ENCODE measurements around the gene KIF6. TPM values are rescaled to one million over a fixed set of nuclear protein-coding genes. Genes with fewer than 3 reads are reported as not detected.
A peak's percentile ranks its signal among the peaks of the same experiment; 100 is the strongest.

Gene KIF6
- total and polyA plus RNA-seq, 4 experiments from 2014 or later: not detected

GRCh38 chr6:39312912-39313525, 412.2 kb downstream of the KIF6 start:
- ChIA-PET POLR2A (ENCODE audit: partially characterized antibody) (no interaction called here), CTCF (ENCODE audit: partially characterized antibody) (interaction anchor here (1.0 kb wide), 1 partner anchor 153 kb away, joined by 3 read pairs; no protein-coding TSS in a partner anchor)
- H3K27me3 ChIP-seq (ENCODE audit: insufficient read depth, low read length): peaks cover 14% of the 10 kb centered on the region
- DNase-seq: no peak
- Mint-ChIP-seq H3K9me3 (no peaks in the 10 kb centered on the region), H3K4me3 (peak overlapping the region in 4 of 8 donors; percentile 29 to 34 (median 32)), H3K27ac (no peak overlapping the region), H3K36me3 (no peaks in the 10 kb centered on the region), H3K4me1 (peaks cover 0 to 13% (median 2%) of the 10 kb centered on the region in 4 donors), H3K27me3 (peaks cover 26 to 39% of the 10 kb centered on the region in 2 donors)
- no peak overlapping the region for H3K4me3 ChIP-seq (ENCODE audit: low read length in 2 of 2)
- H3K36me3 ChIP-seq (ENCODE audit: insufficient read depth, low read length): no peaks in the 10 kb centered on the region
- no peaks in the 10 kb centered on the region for H3K4me1 ChIP-seq (ENCODE audit: insufficient read depth, low read length)
- no peak overlapping the region for H3K27ac ChIP-seq (ENCODE audit: low read depth, low read length)
- no peaks in the 10 kb centered on the region for H3K9me3 ChIP-seq (ENCODE audit: control insufficient read depth in 1 of 2, low read length in 2 of 2)
- intact Hi-C loops (cut with micrococcal nuclease): no loop called here

GRCh38 chr6:39310542-39310941, 414.7 kb downstream of the KIF6 start:
- peaks cover 0 to 13% (median 2%) of the 10 kb centered on the region in 4 donors for H3K4me1 Mint-ChIP-seq
- intact Hi-C loops (cut with micrococcal nuclease): loop anchor here (1.0 kb wide), 2 partner anchors 144 to 438 kb away; no protein-coding TSS in a partner anchor

GRCh38 chr6:39309942-39310531, 415.2 kb downstream of the KIF6 start:
- peaks cover 14% of the 10 kb centered on the region for H3K27me3 ChIP-seq (ENCODE audit: insufficient read depth, low read length)
- POLR2A ChIA-PET (ENCODE audit: partially characterized antibody): no interaction called here
- H3K36me3 ChIP-seq (ENCODE audit: insufficient read depth, low read length): no peaks in the 10 kb centered on the region
- H3K9me3 ChIP-seq (ENCODE audit: control insufficient read depth in 1 of 2, low read length in 2 of 2): no peaks in the 10 kb centered on the region
- CTCF ChIA-PET (ENCODE audit: partially characterized antibody): interaction anchor here (0.6 to 9.7 kb wide), 17 partner anchors 9 to 437 kb away, joined by 3 to 146 read pairs (median 4); partner anchors contain the start of gene KCNK5
- peaks cover 0 to 13% (median 2%) of the 10 kb centered on the region in 4 donors for H3K4me1 Mint-ChIP-seq
- H3K9me3 Mint-ChIP-seq: no peaks in the 10 kb centered on the region
- H3K4me3 Mint-ChIP-seq: no peak overlapping the region
- H3K27ac Mint-ChIP-seq: no peak overlapping the region
- no peak overlapping the region for H3K27ac ChIP-seq (ENCODE audit: low read depth, low read length)
- intact Hi-C loops (cut with micrococcal nuclease): loop anchor here (1.0 kb wide), 2 partner anchors 144 to 438 kb away; no protein-coding TSS in a partner anchor
- H3K36me3 Mint-ChIP-seq: no peaks in the 10 kb centered on the region
- peaks cover 20 to 24% of the 10 kb centered on the region in 2 donors for H3K27me3 Mint-ChIP-seq
- DNase-seq: peak; percentile 22 to 53 (median 35)
- no peak overlapping the region for H3K4me3 ChIP-seq (ENCODE audit: low read length in 2 of 2)
- H3K4me1 ChIP-seq (ENCODE audit: insufficient read depth, low read length): no peaks in the 10 kb centered on the region

More at GRCh38 chr6:39310542-39310941, 414.7 kb downstream of the KIF6 start:
- ChIA-PET CTCF (ENCODE audit: partially characterized antibody) (interaction anchor here (0.6 to 9.7 kb wide), 16 partner anchors 7 to 437 kb away, joined by 3 to 146 read pairs (median 4); partner anchors contain the start of gene KCNK5), POLR2A (ENCODE audit: partially characterized antibody) (no interaction called here)
- Mint-ChIP-seq H3K27ac (no peak overlapping the region), H3K27me3 (peaks cover 22 to 28% of the 10 kb centered on the region in 2 donors), H3K9me3 (no peaks in the 10 kb centered on the region), H3K4me3 (no peak overlapping the region), H3K36me3 (no peaks in the 10 kb centered on the region)
- DNase-seq: no peak
- Histone ChIP-seq H3K4me1 (ENCODE audit: insufficient read depth, low read length) (no peaks in the 10 kb centered on the region), H3K36me3 (ENCODE audit: insufficient read depth, low read length) (no peaks in the 10 kb centered on the region), H3K27ac (ENCODE audit: low read depth, low read length) (no peak overlapping the region), H3K27me3 (ENCODE audit: insufficient read depth, low read length) (peaks cover 14% of the 10 kb centered on the region), H3K9me3 (ENCODE audit: control insufficient read depth in 1 of 2, low read length in 2 of 2) (no peaks in the 10 kb centered on the region), H3K4me3 (ENCODE audit: low read length in 2 of 2) (no peak overlapping the region)

GRCh38 chr6:39307462-39307861, 417.7 kb downstream of the KIF6 start:
- no peaks in the 10 kb centered on the region for H3K9me3 ChIP-seq (ENCODE audit: control insufficient read depth in 1 of 2, low read length in 2 of 2)
- H3K27ac Mint-ChIP-seq: peak overlapping the region in 1 of 7 donors; percentile 70
- H3K4me1 Mint-ChIP-seq: peaks cover 5 to 21% (median 7%) of the 10 kb centered on the region in 4 donors
- no peak for DNase-seq
- no peaks in the 10 kb centered on the region for H3K36me3 Mint-ChIP-seq
- no peaks in the 10 kb centered on the region for H3K4me1 ChIP-seq (ENCODE audit: insufficient read depth, low read length)
- H3K27me3 Mint-ChIP-seq: peaks cover 14 to 20% of the 10 kb centered on the region in 2 donors
- no peak overlapping the region for H3K27ac ChIP-seq (ENCODE audit: low read depth, low read length)
- POLR2A ChIA-PET (ENCODE audit: partially characterized antibody): no interaction called here
- no peak overlapping the region for H3K4me3 Mint-ChIP-seq
- H3K36me3 ChIP-seq (ENCODE audit: insufficient read depth, low read length): no peaks in the 10 kb centered on the region
- intact Hi-C loops (cut with micrococcal nuclease): no loop called here
- CTCF ChIA-PET (ENCODE audit: partially characterized antibody): interaction anchor here (0.7 to 10.7 kb wide), 5 partner anchors 15 to 439 kb away, joined by 3 to 248 read pairs (median 4); no protein-coding TSS in a partner anchor
- H3K4me3 ChIP-seq (ENCODE audit: low read length in 2 of 2): no peak overlapping the region
- peaks cover 5% of the 10 kb centered on the region for H3K27me3 ChIP-seq (ENCODE audit: insufficient read depth, low read length)
- peaks cover 0 to 2% (median 0%) of the 10 kb centered on the region in 8 donors for H3K9me3 Mint-ChIP-seq

- peaks cover 3 to 14% (median 8%) of the 10 kb centered on the region in 4 donors for H3K4me1 Mint-ChIP-seq
- H3K36me3 Mint-ChIP-seq: no peaks in the 10 kb centered on the region
- DNase-seq: no peak
- intact Hi-C loops (cut with micrococcal nuclease): no loop called here
- H3K27ac Mint-ChIP-seq: peak overlapping the region in 1 of 7 donors; percentile 86
- no peak overlapping the region for H3K4me3 Mint-ChIP-seq
- no peaks in the 10 kb centered on the region for H3K9me3 ChIP-seq (ENCODE audit: control insufficient read depth in 1 of 2, low read length in 2 of 2)
- H3K27ac ChIP-seq (ENCODE audit: low read depth, low read length): no peak overlapping the region
- peaks cover 0 to 2% (median 0%) of the 10 kb centered on the region in 8 donors for H3K9me3 Mint-ChIP-seq
- ChIA-PET POLR2A (ENCODE audit: partially characterized antibody) (no interaction called here), CTCF (ENCODE audit: partially characterized antibody) (interaction anchor here (0.8 to 10.7 kb wide), 9 partner anchors 10 to 432 kb away, joined by 3 to 248 read pairs (median 6); partner anchors contain the start of gene KCNK17)
- no peaks in the 10 kb centered on the region for H3K27me3 ChIP-seq (ENCODE audit: insufficient read depth, low read length)
- H3K4me1 ChIP-seq (ENCODE audit: insufficient read depth, low read length): no peaks in the 10 kb centered on the region
- H3K36me3 ChIP-seq (ENCODE audit: insufficient read depth, low read length): no peaks in the 10 kb centered on the region
- no peak overlapping the region for H3K4me3 ChIP-seq (ENCODE audit: low read length in 2 of 2)
- peaks cover 2 to 3% of the 10 kb centered on the region in 2 donors for H3K27me3 Mint-ChIP-seq
These were observed 420.3 kb downstream of the KIF6 start for GRCh38 chr6:39304951-39305350.

- no peak overlapping the region for H3K27ac Mint-ChIP-seq
- no peak overlapping the region for H3K4me3 ChIP-seq (ENCODE audit: low read length in 2 of 2)
- intact Hi-C loops (cut with micrococcal nuclease): loop anchor here (1.0 kb wide), 6 partner anchors 74 to 431 kb away; partner anchors contain the start of gene KCNK5
- peaks cover 0 to 2% (median 0%) of the 10 kb centered on the region in 8 donors for H3K9me3 Mint-ChIP-seq
- H3K27me3 ChIP-seq (ENCODE audit: insufficient read depth, low read length): no peaks in the 10 kb centered on the region
- peaks cover 0 to 1% of the 10 kb centered on the region in 2 donors for H3K27me3 Mint-ChIP-seq
- no peak overlapping the region for H3K4me3 Mint-ChIP-seq
- no peak for DNase-seq
- H3K9me3 ChIP-seq (ENCODE audit: control insufficient read depth in 1 of 2, low read length in 2 of 2): no peaks in the 10 kb centered on the region
- no peaks in the 10 kb centered on the region for H3K36me3 ChIP-seq (ENCODE audit: insufficient read depth, low read length)
- no peak overlapping the region for H3K27ac ChIP-seq (ENCODE audit: low read depth, low read length)
- POLR2A ChIA-PET (ENCODE audit: partially characterized antibody): no interaction called here
- H3K36me3 Mint-ChIP-seq: no peaks in the 10 kb centered on the region
- peaks cover 3 to 12% (median 8%) of the 10 kb centered on the region in 4 donors for H3K4me1 Mint-ChIP-seq
- no peaks in the 10 kb centered on the region for H3K4me1 ChIP-seq (ENCODE audit: insufficient read depth, low read length)
- CTCF ChIA-PET (ENCODE audit: partially characterized antibody): interaction anchor here (0.7 to 10.7 kb wide), 27 partner anchors 7 to 435 kb away, joined by 3 to 248 read pairs (median 4); partner anchors contain the start of gene KCNK5
These were observed 421.6 kb downstream of the KIF6 start for GRCh38 chr6:39303425-39304153.
